ENCODE results near the gene NFATC3.
"Not testable (repeated sequence)": the region's sequence is repeated elsewhere in the genome, so short reads cannot be mapped to it uniquely, and the experiment has no call there.

Gene NFATC3

DNA sequence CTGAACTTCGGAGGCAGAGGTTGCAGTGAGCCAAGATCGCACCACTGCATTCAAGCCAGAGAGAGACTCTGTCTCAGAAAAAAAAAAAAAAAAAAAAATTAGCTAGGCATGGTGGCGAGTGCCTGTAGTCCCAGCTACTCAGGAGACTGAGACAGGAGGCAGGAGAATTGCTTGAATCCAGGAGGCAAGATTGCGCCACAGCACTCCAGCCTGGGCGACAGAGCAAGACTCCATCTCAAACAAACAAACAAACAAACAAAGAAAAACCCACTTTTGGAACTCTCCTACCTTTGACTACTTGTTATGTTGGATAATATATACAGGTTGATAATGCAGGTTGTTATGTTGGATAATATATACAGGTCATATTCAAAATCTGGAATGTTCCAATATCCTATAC is 35.3 kb downstream of the NFATC3 start:
- not testable (repeated sequence) for H3K4me1 ChIP-seq (ENCODE audit: control insufficient read depth, insufficient read depth, low read length); H3K9ac ChIP-seq (ENCODE audit: low read length in 2 of 2); H3K27me3 ChIP-seq (ENCODE audit: control insufficient read depth in 1 of 2, insufficient read depth in 2 of 2, low read length in 2 of 2); H3K36me3 ChIP-seq (ENCODE audit: control insufficient read depth in 2 of 2, insufficient read depth in 2 of 2, low read length in 2 of 2); H3K4me3 ChIP-seq (ENCODE audit: low read length in 2 of 2); H3K27ac ChIP-seq (ENCODE audit: low read length); H3K9me3 ChIP-seq (ENCODE audit: control insufficient read depth in 2 of 2, low read length in 2 of 2)

DNA sequence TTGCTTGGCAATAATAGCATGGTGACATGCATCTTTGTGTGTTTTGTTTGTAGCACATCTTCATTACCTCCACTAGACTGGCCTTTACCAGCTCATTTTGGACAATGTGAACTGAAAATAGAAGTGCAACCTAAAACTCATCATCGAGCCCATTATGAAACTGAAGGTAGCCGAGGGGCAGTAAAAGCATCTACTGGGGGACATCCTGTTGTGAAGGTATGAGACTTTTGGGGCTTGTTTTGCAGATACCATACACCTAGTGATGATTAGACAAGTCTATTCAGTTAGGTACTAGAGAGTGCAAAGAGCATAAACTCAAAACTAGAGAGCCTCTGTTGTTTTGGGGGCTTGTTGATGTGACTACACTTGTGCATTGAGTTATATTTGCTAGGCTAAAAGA is 41.2 kb downstream of the NFATC3 start:
- Histone ChIP-seq H3K9ac (ENCODE audit: low read length in 2 of 2) (no peak overlapping the region), H3K4me1 (ENCODE audit: control insufficient read depth, insufficient read depth, low read length) (peaks cover 3% of the 10 kb centered on the region)

DNA sequence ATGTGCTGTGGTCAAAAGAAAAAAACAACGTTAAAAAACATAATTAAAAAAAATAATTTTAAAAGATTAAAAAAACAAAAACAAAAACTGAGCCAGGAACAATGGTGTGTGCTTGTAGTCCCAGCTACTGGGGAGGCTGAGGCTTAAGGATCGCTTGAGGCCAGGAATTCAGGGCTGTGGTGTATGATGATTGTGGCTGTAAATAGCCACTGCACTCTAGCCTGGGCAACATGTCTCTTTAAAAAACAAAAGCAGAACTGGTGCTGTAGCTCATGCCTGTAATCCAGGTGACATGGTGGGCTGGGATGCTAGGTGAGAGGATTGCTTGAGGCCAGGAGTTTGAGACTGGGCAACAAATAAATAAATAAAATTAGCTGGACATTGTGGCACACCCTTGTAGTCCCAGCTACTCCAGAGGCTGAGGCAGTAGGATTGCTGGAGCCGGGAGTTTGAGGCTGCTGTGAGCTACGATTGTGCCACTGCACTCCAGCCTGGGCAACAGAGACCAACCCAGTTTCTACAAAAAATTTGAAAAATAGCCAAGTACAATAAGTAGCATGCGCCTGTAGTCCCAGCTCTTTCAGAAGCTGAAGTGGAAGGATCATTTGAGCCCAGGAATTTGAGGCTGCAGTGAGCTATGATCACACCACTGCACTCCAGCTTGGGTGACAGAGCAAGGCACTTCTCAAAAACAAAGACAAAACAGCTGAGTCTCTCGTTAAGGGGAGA is 43.6 kb downstream of the NFATC3 start:
- H3K4me1 ChIP-seq (ENCODE audit: control insufficient read depth, insufficient read depth, low read length) = peaks cover 3% of the 10 kb centered on the region
- peaks cover 0 to 4% of the 10 kb centered on the region in 2 donors for H3K36me3 ChIP-seq (ENCODE audit: control insufficient read depth in 2 of 2, insufficient read depth in 2 of 2, low read length in 2 of 2)
- H3K4me3 ChIP-seq (ENCODE audit: low read length in 2 of 2) = no peak overlapping the region
- no peak overlapping the region for H3K27ac ChIP-seq (ENCODE audit: low read length)
- no peaks in the 10 kb centered on the region for H3K9me3 ChIP-seq (ENCODE audit: control insufficient read depth in 2 of 2, low read length in 2 of 2)
- H3K27me3 ChIP-seq (ENCODE audit: control insufficient read depth in 1 of 2, insufficient read depth in 2 of 2, low read length in 2 of 2) = no peaks in the 10 kb centered on the region
- no peak overlapping the region for H3K9ac ChIP-seq (ENCODE audit: low read length in 2 of 2)

More for the DNA sequence above, 41.2 kb downstream of the NFATC3 start:
- no peaks in the 10 kb centered on the region for H3K27me3 ChIP-seq (ENCODE audit: control insufficient read depth in 1 of 2, insufficient read depth in 2 of 2, low read length in 2 of 2)
- peaks cover 0 to 4% of the 10 kb centered on the region in 2 donors for H3K36me3 ChIP-seq (ENCODE audit: control insufficient read depth in 2 of 2, insufficient read depth in 2 of 2, low read length in 2 of 2)
- H3K9me3 ChIP-seq (ENCODE audit: control insufficient read depth in 2 of 2, low read length in 2 of 2) = no peaks in the 10 kb centered on the region
- H3K4me3 ChIP-seq (ENCODE audit: low read length in 2 of 2) = no peak overlapping the region
- no peak overlapping the region for H3K27ac ChIP-seq (ENCODE audit: low read length)

DNA sequence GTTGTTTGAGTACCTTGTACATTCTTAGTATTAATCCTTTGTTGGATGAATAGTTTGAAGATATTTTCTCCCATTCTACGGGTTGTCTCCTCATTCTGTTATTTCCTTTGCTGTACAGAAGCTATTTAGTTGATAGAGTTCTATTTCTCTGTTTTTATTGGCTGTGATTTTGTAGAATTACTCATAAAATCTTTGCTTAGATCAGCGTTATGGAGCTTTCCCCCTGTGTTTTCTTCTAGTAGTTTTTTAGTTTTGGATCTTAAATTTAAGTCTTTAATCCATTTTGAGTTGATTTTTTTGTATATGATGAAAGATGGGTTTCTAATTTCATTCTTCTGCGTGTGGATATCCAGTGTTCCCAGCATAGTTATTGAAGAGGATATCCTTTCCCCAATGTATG is 45.4 kb downstream of the NFATC3 start:
- Histone ChIP-seq H3K27me3 (ENCODE audit: control insufficient read depth in 1 of 2, insufficient read depth in 2 of 2, low read length in 2 of 2) (no peaks in the 10 kb centered on the region), H3K4me1 (ENCODE audit: control insufficient read depth, insufficient read depth, low read length) (peaks cover 3% of the 10 kb centered on the region), H3K36me3 (ENCODE audit: control insufficient read depth in 2 of 2, insufficient read depth in 2 of 2, low read length in 2 of 2) (peaks cover 0 to 4% of the 10 kb centered on the region in 2 donors), H3K27ac (ENCODE audit: low read length) (no peak overlapping the region), H3K9me3 (ENCODE audit: control insufficient read depth in 2 of 2, low read length in 2 of 2) (no peaks in the 10 kb centered on the region), H3K9ac (ENCODE audit: low read length in 2 of 2) (no peak overlapping the region), H3K4me3 (ENCODE audit: low read length in 2 of 2) (no peak overlapping the region)

DNA sequence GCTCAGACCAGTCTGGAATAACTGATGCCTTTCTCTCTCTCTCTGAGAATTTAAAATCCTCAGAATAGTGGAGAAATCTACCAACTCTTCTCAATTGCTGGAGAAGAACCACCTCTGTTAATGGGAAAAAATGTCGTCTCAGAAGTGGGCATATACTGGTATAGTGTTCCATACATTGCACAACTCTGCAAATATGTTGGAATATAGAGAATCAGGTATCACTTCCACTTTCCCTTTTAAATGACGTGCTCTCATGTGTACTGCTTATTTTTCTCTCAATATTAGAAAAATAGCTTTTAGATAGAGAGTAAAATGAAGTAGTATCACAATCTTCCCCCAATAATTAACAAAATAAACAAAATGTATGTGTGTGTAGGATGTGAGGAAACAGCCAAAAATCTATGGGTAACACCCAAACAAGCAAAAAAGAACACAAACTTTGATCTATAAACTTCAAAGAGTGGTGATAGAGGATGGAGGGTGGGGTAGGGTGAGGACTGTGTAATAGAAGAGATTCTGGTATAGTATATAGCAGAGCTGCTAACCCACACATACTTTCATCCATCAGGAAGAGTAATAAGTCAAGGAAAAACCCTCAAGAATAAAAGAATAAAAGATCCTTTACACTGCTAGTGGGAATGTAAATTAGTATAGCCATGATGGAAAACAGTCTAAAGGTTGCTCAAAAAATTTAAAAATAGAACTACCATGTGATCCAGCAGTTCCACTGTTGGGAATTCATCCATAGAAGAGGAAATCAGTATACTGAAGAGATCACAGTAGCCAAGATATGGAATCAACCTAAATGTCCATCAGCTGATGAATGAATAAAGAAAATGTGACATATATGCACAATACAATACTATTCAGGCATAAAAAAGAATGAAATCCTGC is 46.9 kb downstream of the NFATC3 start:
- Histone ChIP-seq H3K36me3 (ENCODE audit: control insufficient read depth in 2 of 2, insufficient read depth in 2 of 2, low read length in 2 of 2) (no peaks in the 10 kb centered on the region), H3K4me1 (ENCODE audit: control insufficient read depth, insufficient read depth, low read length) (peaks cover 3% of the 10 kb centered on the region), H3K9me3 (ENCODE audit: control insufficient read depth in 2 of 2, low read length in 2 of 2) (no peaks in the 10 kb centered on the region), H3K27ac (ENCODE audit: low read length) (no peak overlapping the region), H3K4me3 (ENCODE audit: low read length in 2 of 2) (no peak overlapping the region), H3K27me3 (ENCODE audit: control insufficient read depth in 1 of 2, insufficient read depth in 2 of 2, low read length in 2 of 2) (no peaks in the 10 kb centered on the region), H3K9ac (ENCODE audit: low read length in 2 of 2) (no peak overlapping the region)

DNA sequence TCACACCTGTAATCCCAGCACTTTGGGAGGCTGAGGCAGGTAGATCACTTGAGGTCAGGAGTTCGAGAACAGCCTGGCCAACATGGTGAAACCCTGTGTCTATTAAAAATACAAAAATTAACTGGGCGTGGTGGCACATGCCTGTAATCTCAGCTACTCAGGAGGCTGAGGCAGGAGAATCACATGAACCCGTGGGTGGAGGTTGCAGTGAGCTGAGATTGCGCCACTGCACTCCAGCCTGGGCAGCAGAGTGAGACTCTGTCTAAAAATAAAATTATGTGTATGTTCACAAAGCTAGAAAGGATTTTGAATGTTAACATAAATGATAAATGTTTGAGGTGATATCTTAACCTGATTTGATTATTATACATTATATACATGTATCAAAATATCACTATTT is 47.8 kb downstream of the NFATC3 start:
- H3K9me3 ChIP-seq (ENCODE audit: control insufficient read depth in 2 of 2, low read length in 2 of 2); H3K36me3 ChIP-seq (ENCODE audit: control insufficient read depth in 2 of 2, insufficient read depth in 2 of 2, low read length in 2 of 2); H3K27me3 ChIP-seq (ENCODE audit: control insufficient read depth in 1 of 2, insufficient read depth in 2 of 2, low read length in 2 of 2); H3K4me3 ChIP-seq (ENCODE audit: low read length in 2 of 2); H3K4me1 ChIP-seq (ENCODE audit: control insufficient read depth, insufficient read depth, low read length); H3K27ac ChIP-seq (ENCODE audit: low read length); H3K9ac ChIP-seq (ENCODE audit: low read length in 2 of 2): not testable (repeated sequence)

DNA sequence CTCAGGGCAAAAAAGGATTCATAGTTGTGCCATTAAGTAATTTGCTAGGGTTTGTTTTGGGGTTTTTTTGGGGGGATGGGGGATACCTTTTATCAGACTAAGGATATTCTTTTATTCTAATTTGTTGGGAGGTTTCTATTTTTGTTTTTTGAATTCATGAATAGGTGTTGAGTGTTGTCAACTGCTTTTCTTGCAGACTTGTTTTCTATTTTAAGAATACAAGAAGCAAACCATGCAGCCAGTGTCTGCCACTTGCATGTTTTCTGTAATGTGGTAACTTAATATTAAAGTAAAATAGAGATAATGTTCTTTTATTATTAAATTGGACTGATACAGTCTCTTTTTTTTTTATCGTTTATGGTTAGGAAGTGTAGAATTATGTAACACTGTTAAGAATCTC is 49.5 kb downstream of the NFATC3 start:
- H3K4me3 ChIP-seq (ENCODE audit: low read length in 2 of 2) = no peak overlapping the region
- H3K27me3 ChIP-seq (ENCODE audit: control insufficient read depth in 1 of 2, insufficient read depth in 2 of 2, low read length in 2 of 2) = no peaks in the 10 kb centered on the region
- H3K36me3 ChIP-seq (ENCODE audit: control insufficient read depth in 2 of 2, insufficient read depth in 2 of 2, low read length in 2 of 2) = no peaks in the 10 kb centered on the region
- H3K9ac ChIP-seq (ENCODE audit: low read length in 2 of 2) = no peak overlapping the region
- H3K27ac ChIP-seq (ENCODE audit: low read length) = no peak overlapping the region
- H3K4me1 ChIP-seq (ENCODE audit: control insufficient read depth, insufficient read depth, low read length) = no peaks in the 10 kb centered on the region
- H3K9me3 ChIP-seq (ENCODE audit: control insufficient read depth in 2 of 2, low read length in 2 of 2) = no peaks in the 10 kb centered on the region

DNA sequence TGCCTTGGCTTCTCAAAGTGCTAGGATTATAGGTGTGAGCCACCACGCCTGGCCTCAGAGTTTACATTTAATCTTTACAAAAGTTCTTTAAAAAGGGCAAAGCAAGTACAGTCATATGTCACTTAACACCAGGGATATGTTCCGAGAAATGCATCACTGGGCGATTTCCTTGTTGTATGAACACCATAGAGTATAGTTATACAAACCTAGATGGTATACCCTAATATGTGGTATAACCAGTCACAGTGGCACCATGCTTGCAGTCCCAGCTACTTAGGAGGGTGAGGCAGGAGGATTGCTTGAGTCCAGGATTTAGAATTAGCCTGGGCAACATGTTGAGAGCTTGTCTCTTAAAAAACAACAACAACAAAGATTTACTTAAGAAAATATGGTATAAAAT is 51.3 kb downstream of the NFATC3 start:
- Histone ChIP-seq H3K9ac (ENCODE audit: low read length in 2 of 2) (no peak overlapping the region), H3K4me3 (ENCODE audit: low read length in 2 of 2) (no peak overlapping the region), H3K27me3 (ENCODE audit: control insufficient read depth in 1 of 2, insufficient read depth in 2 of 2, low read length in 2 of 2) (no peaks in the 10 kb centered on the region), H3K4me1 (ENCODE audit: control insufficient read depth, insufficient read depth, low read length) (no peaks in the 10 kb centered on the region), H3K27ac (ENCODE audit: low read length) (no peak overlapping the region), H3K9me3 (ENCODE audit: control insufficient read depth in 2 of 2, low read length in 2 of 2) (no peaks in the 10 kb centered on the region), H3K36me3 (ENCODE audit: control insufficient read depth in 2 of 2, insufficient read depth in 2 of 2, low read length in 2 of 2) (no peaks in the 10 kb centered on the region)

DNA sequence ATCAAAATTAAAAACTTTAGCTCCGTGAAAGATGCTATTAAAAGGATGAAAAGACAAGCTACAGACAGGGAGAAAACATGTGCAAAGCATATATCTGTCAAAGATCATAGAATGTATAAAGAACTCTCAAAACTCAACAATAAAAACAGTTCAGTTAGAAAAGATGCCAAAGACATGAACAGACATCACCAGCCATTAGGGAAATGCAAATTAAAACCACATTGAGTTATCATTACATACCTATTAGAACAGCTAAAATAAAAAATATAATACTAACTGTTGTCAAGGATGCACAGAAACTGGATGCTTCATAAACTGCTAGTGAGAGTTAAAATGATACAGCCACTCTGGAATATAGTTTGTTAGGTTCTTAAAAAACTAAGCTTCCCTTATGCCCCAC is 58.8 kb downstream of the NFATC3 start:
- Histone ChIP-seq H3K36me3 (ENCODE audit: control insufficient read depth in 2 of 2, insufficient read depth in 2 of 2, low read length in 2 of 2) (no peaks in the 10 kb centered on the region), H3K27me3 (ENCODE audit: control insufficient read depth in 1 of 2, insufficient read depth in 2 of 2, low read length in 2 of 2) (no peaks in the 10 kb centered on the region), H3K9ac (ENCODE audit: low read length in 2 of 2) (no peak overlapping the region), H3K4me3 (ENCODE audit: low read length in 2 of 2) (no peak overlapping the region), H3K27ac (ENCODE audit: low read length) (no peak overlapping the region), H3K9me3 (ENCODE audit: control insufficient read depth in 2 of 2, low read length in 2 of 2) (no peaks in the 10 kb centered on the region), H3K4me1 (ENCODE audit: control insufficient read depth, insufficient read depth, low read length) (peaks cover 6% of the 10 kb centered on the region)

DNA sequence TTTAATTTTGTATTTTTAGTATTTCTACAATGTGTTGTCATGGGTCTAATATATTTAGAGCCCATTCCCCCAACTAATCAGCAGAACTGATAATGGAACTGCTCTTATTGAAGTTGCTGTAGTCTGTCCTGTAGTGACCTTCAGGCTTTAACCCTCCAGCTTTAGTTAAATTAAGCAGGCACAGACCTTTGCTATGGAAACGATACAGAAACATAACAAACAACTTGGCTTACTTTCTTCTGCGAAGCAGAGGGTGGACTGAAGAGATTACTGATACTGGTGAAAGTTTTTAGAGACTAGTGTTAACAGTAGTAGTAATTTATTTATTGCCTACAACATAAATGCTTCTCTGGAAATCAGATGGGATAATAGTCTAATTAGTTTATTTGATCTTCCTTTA is 61.4 kb downstream of the NFATC3 start:
- Histone ChIP-seq H3K27ac (ENCODE audit: low read length) (no peak overlapping the region), H3K27me3 (ENCODE audit: control insufficient read depth in 1 of 2, insufficient read depth in 2 of 2, low read length in 2 of 2) (no peaks in the 10 kb centered on the region), H3K9me3 (ENCODE audit: control insufficient read depth in 2 of 2, low read length in 2 of 2) (no peaks in the 10 kb centered on the region), H3K4me1 (ENCODE audit: control insufficient read depth, insufficient read depth, low read length) (peaks cover 6% of the 10 kb centered on the region), H3K4me3 (ENCODE audit: low read length in 2 of 2) (peak overlapping the region; percentile 16 to 40), H3K9ac (ENCODE audit: low read length in 2 of 2) (no peak overlapping the region), H3K36me3 (ENCODE audit: control insufficient read depth in 2 of 2, insufficient read depth in 2 of 2, low read length in 2 of 2) (no peaks in the 10 kb centered on the region)

DNA sequence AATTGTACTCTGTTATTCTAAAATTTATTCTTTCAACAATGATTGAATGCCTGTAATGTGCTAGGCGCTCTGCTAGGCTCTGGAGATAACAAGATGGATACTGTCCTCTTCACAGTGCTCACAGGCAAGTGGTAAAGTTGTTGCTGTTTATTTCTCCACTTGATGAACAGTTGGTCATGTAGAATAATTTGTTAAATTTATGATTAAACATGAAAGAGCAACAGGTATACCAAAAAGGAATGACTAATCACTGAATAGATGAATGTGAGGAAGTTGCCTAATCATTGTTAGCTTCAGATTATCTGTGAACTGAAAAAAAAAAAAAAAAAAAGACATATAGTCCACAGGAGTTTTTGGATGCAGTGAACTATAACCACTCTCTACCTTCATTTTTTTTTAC is 62.3 kb downstream of the NFATC3 start:
- H3K27me3 ChIP-seq (ENCODE audit: control insufficient read depth in 1 of 2, insufficient read depth in 2 of 2, low read length in 2 of 2) = no peaks in the 10 kb centered on the region
- H3K9ac ChIP-seq (ENCODE audit: low read length in 2 of 2) = no peak overlapping the region
- no peaks in the 10 kb centered on the region for H3K9me3 ChIP-seq (ENCODE audit: control insufficient read depth in 2 of 2, low read length in 2 of 2)
- no peaks in the 10 kb centered on the region for H3K36me3 ChIP-seq (ENCODE audit: control insufficient read depth in 2 of 2, insufficient read depth in 2 of 2, low read length in 2 of 2)
- no peak overlapping the region for H3K4me3 ChIP-seq (ENCODE audit: low read length in 2 of 2)
- H3K27ac ChIP-seq (ENCODE audit: low read length) = no peak overlapping the region
- peaks cover 6% of the 10 kb centered on the region for H3K4me1 ChIP-seq (ENCODE audit: control insufficient read depth, insufficient read depth, low read length)

Measured in stomach smooth muscle (tissue), 2 donors.